Measurements from ENCODE around the gene UBE4B.

DNA sequence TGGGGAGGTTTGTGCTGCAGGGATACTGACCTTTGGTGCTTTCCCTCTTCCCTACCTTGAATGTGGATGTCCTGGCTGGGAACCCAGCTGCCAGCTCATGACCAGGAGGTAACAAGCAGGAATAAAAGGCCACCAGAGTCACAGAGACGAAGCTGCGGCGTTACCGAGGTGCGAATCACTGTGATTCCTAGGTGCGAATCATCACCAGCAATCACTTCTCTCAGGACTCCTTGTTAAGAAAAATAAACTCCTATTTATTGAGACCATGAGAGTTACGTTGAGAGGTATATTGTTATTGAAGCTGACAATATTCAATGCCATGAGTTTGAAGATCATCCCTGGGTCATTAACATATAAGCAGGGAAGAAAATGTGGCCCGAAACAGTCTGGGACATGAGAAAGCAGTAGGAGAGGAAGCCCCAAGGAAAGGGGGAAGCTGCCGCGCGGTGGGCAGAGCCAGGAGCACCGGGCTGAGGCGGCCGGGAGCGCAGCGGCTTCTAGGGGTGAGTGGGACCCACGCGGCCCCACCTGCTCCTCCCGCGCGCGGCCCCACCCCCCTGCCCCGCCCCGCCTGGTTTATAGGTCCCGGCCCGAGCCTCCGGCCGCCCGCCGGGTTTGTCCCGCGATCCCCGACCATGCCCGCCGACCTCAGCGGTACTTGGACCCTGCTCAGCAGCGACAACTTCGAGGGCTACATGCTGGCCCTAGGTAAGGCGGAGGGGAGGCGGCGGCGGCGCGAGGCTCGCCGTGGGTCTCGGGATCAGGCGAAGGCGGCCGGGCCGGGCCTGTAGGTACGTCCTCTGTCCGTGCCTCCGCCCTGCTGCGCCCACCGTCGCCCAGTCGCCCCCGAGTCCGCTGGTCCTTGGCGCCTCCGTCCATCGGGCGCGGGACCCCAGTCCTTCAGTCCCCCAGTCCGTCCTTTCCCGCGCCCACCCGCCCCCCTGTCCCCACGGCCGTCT lies 35.9 kb upstream of the UBE4B start, which contains the start of gene RBP7:
- TF ChIP-seq, protein P1, sequence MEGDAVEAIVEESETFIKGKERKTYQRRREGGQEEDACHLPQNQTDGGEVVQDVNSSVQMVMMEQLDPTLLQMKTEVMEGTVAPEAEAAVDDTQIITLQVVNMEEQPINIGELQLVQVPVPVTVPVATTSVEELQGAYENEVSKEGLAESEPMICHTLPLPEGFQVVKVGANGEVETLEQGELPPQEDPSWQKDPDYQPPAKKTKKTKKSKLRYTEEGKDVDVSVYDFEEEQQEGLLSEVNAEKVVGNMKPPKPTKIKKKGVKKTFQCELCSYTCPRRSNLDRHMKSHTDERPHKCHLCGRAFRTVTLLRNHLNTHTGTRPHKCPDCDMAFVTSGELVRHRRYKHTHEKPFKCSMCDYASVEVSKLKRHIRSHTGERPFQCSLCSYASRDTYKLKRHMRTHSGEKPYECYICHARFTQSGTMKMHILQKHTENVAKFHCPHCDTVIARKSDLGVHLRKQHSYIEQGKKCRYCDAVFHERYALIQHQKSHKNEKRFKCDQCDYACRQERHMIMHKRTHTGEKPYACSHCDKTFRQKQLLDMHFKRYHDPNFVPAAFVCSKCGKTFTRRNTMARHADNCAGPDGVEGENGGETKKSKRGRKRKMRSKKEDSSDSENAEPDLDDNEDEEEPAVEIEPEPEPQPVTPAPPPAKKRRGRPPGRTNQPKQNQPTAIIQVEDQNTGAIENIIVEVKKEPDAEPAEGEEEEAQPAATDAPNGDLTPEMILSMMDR (IDR thresholded peaks at IDR 0.05): no peak
- no peak for TF ChIP-seq POLR2A (IDR thresholded peaks at IDR 0.05)
- TF ChIP-seq EP300 (IDR thresholded peaks at IDR 0.05): no peak
